GM19467 (cell line): ENCODE results near the gene ALDH18A1.

Experiments
- ATAC-seq: cut with Tn5 transposase; IDR thresholded peaks from one replicate; pipeline ENCODE4 v1.9.1; 2021; ENCODE audit warnings: mild to moderate bottlenecking, moderate library complexity; ENCODE audit not compliant: unreplicated experiment

The ALDH18A1 gene

DNA sequence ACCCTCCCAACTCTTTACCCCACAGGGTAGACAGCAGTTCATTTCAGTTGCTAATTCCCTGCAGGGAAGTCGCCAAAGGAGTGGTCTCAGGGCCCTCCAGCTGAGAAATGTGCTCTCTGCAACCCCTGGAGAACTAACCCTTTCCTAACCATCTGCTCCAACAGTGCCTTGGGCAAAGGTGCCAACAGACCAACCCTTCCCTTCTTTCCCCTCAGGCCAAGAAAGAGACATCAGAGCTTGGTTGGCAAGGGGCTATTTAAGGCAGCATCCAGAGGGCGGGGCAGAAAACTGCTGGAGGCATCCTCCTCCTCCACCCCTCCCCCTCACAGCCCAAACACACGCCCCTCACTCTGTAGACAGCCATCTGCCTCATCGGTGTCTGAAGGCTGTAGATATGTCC is 97.0 kb downstream of the ALDH18A1 start:
- ATAC-seq = no peak

DNA sequence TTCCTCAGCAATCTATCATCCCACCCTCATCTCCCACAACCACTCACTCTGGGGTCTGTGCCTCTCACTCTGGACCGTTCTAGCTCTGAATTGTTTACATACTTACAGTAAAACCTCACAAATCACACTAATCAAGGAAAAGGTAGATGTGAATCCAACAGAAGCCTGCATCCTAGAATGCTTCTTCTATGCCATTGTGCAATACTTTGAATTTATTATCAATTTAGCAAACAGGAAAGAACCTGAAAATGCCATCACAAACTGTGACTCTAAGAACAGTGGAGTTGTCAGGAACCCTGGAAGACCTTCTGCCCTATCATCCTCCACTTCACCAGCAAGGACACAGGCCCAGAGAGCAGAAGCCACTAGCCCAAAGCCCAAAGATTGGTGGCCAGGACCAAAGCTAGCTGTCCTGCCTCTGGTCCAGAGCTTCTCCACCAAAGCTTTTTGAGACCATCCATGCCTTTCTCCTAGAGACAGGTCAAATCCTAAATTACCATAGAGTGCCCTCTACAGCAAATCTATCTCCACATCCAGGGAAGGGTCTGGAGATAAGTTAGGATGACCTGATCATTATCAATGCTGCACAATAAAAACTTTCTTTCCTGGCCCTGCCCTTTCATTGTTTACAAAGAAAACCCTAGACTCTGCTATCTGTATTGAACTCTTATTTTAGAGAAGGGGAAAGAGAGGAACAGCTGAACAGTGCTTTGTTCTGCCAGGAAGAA is 97.8 kb downstream of the ALDH18A1 start:
- no peak for ATAC-seq

DNA sequence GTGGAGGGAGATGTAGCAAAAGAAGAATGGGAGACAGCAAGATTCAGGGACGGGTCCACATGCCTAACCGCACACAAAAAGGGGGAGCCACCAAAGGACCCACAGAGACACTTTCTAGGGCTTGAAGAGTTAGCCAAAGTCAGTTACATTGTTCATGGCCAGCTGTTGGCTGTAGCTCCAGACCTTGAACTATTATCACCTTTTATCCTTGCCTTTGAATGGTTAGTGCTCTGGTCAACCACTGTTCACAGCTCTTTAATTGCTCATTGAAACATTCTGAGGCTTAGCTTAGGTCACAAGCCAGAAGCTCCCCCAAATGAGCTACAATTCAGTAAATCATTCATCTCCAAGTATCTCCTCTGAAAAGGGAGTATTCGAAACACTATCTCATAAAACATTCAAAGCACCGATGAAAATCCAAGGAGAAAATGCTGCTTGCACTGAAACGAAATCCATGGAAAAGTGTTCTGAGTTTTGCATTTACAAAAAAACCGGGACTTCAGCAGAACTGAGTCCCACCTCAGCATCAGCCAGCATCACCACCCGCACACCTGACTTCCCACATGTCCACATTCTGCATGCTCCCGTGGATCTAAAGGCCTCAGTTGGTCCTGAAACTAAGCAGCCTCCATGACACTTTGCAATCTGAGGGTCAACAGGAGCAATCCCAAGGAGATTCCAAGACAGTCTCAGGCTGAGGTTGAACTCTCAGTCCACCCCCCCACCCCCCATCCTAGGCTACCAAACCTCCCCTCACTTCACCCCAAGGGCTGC is 99.3 kb downstream of the ALDH18A1 start:
- no peak for ATAC-seq
